Measurements from ENCODE around the gene HACD2.
"Not testable (repeated sequence)": the region's sequence is repeated elsewhere in the genome, so short reads cannot be mapped to it uniquely, and the experiment has no call there.

HACD2 gene

GRCh38 chr3:123610331-123610730 lies 25.5 kb upstream of the HACD2 start:
- DNase-seq: peak; percentile 70 to 78

GRCh38 chr3:123609063-123609462 lies 24.2 kb upstream of the HACD2 start:
- no peak for DNase-seq

GRCh38 chr3:123608263-123608937 lies 23.5 kb upstream of the HACD2 start:
- DNase-seq: no peak

GRCh38 chr3:123606527-123606926 lies 21.7 kb upstream of the HACD2 start:
- DNase-seq: no peak

GRCh38 chr3:123605789-123606234 lies 21.0 kb upstream of the HACD2 start:
- no peak for DNase-seq

GRCh38 chr3:123603153-123603552 lies 18.3 kb upstream of the HACD2 start:
- not testable (repeated sequence) for DNase-seq

- DNase-seq: no peak
Observed at GRCh38 chr3:123602325-123602724, 17.5 kb upstream of the HACD2 start.

GRCh38 chr3:123600863-123601262 lies 16.0 kb upstream of the HACD2 start:
- DNase-seq: not testable (repeated sequence)

GRCh38 chr3:123597561-123597960 lies 12.7 kb upstream of the HACD2 start:
- no peak for DNase-seq

GRCh38 chr3:123595396-123596180 lies 10.7 kb upstream of the HACD2 start:
- DNase-seq: no peak

GRCh38 chr3:123593381-123593780 lies 8.5 kb upstream of the HACD2 start:
- DNase-seq: peak; percentile 66 to 73

GRCh38 chr3:123590685-123591450 lies 6.0 kb upstream of the HACD2 start:
- DNase-seq: no peak

GRCh38 chr3:123587401-123587800 lies 2.5 kb upstream of the HACD2 start:
- DNase-seq: no peak

- no peak for DNase-seq
Observed at GRCh38 chr3:123586968-123587367, 2.1 kb upstream of the HACD2 start.

- DNase-seq: peak; percentile 91 to 92
Observed at GRCh38 chr3:123586131-123586530, 1.3 kb upstream of the HACD2 start.

GRCh38 chr3:123584284-123584987 lies 417 bp downstream of the HACD2 start:
- peak; percentile 29 to 60 for DNase-seq

GRCh38 chr3:123583561-123583960 lies 1.3 kb downstream of the HACD2 start:
- DNase-seq: no peak

- DNase-seq: no peak
Observed at GRCh38 chr3:123582315-123582714, 2.5 kb downstream of the HACD2 start.

GRCh38 chr3:123576122-123576521 lies 8.7 kb downstream of the HACD2 start:
- DNase-seq: no peak

- no peak for DNase-seq
Observed at GRCh38 chr3:123571973-123572365, 12.9 kb downstream of the HACD2 start.

GRCh38 chr3:123571264-123571972 lies 13.4 kb downstream of the HACD2 start:
- DNase-seq: no peak

- DNase-seq: no peak
Observed at GRCh38 chr3:123568875-123569274, 16.0 kb downstream of the HACD2 start.
